PC-3 (cell line): ENCODE measurements around the gene CCDC187.

Experiments
- CTCF ChIP-seq: fragments of 300-600 bp; sonication (generic); conservative IDR thresholded peaks from 2 replicates; pipeline ENCODE4 v1.5.1; 2017; ENCODE audit warnings: antibody characterized with exemption, low read depth, mild to moderate bottlenecking, low read length
- EZH2 ChIP-seq: fragments of 300-600 bp; sonication (generic); IDR thresholded peaks from one replicate; pipeline ENCODE4 v1.6.1; 2017; ENCODE audit warnings: antibody characterized with exemption, mild to moderate bottlenecking, low read length; ENCODE audit not compliant: unreplicated experiment

- TF ChIP-seq CTCF (no peak), EZH2 (no peak)
Observed at GRCh38 chr9:136312009-136312375, 8.1 kb upstream of the CCDC187 start.
